ENCODE data around the gene MED13L. TPM values are rescaled to one million over a fixed set of nuclear protein-coding genes. Genes with fewer than 3 reads are reported as not detected.

MED13L gene
- total and polyA plus RNA-seq, 2 donors (not counting 3 experiments of a cell fraction or from before 2014, with no cell fraction given), result 27.4 to 93.6 TPM

- Histone ChIP-seq H3K9me3 (replicated peaks; ENCODE audit: control insufficient read depth, insufficient read depth, low read length) (no peaks in the 10 kb centered on the region), H3K9ac (replicated peaks; ENCODE audit: extremely low read depth, insufficient read depth, low read length) (no peak overlapping the region), H3K4me2 (ENCODE audit: insufficient read depth, low read length) (no peak overlapping the region), H3K4me1 (ENCODE audit: control insufficient read depth, extremely low read depth, insufficient read depth, low read length) (no peaks in the 10 kb centered on the region), H3K79me2 (ENCODE audit: control insufficient read depth, insufficient read depth, low read length) (peaks cover 74% of the 10 kb centered on the region), H3K27me3 (ENCODE audit: control insufficient read depth in 2 of 2, insufficient read depth in 2 of 2, low read length in 2 of 2) (no peaks in the 10 kb centered on the region), H4K20me1 (replicated peaks; ENCODE audit: control insufficient read depth, extremely low read depth, insufficient read depth, low read length) (peaks cover 29% of the 10 kb centered on the region), H2AFZ (ENCODE audit: low read depth, low read length) (no peak overlapping the region), H3K36me3 (ENCODE audit: control insufficient read depth in 2 of 2, extremely low read depth in 1 of 2, insufficient read depth in 2 of 2, low read length in 2 of 2) (no peaks in the 10 kb centered on the region), H3K4me3 (replicated peaks in 1 of 3; ENCODE audit: insufficient read depth in 1 of 3, low read depth in 1 of 3, low read length in 3 of 3) (no peak overlapping the region), H3K9me1 (replicated peaks; ENCODE audit: control insufficient read depth, extremely low read depth, insufficient read depth, low read length) (no peaks in the 10 kb centered on the region), H3K27ac (ENCODE audit: insufficient read depth, low read depth, low read length) (no peak overlapping the region)
- peak; percentile 31 for FAIRE-seq
- ChIA-PET POLR2A (no interaction called here), CTCF (interaction anchor here (1.0 to 2.0 kb wide), 4 partner anchors 10 to 187 kb away, joined by 3 to 6 read pairs (median 4); no protein-coding TSS in a partner anchor)
- no TSS peak for BruUV-seq (replicated peaks)
- intact Hi-C loops (cut with micrococcal nuclease), result no loop called here
- dilution Hi-C loops (cut with MboI; ENCODE audit: extremely low pct_ligation_motif_present, low sequenced_read_pairs), result no loop called here
- no peak for DNase-seq (ENCODE audit: low read depth, low spot score)
- TF ChIP-seq MYC (IDR thresholded peaks at IDR 0.05; ENCODE audit: low read depth, low read length) (no peak), FOS (IDR thresholded peaks at IDR 0.05; ENCODE audit: borderline replicate concordance, insufficient read depth, low read length) (no peak), POLR2AphosphoS5 (IDR thresholded peaks at IDR 0.05; ENCODE audit: insufficient read depth, low read depth, low read length) (no peak), EZH2 (IDR thresholded peaks at IDR 0.05; ENCODE audit: borderline replicate concordance, low read depth, low read length, severe bottlenecking) (no peak), JUN (IDR thresholded peaks at IDR 0.05; ENCODE audit: borderline replicate concordance, insufficient read depth, insufficient read length, low read depth) (no peak), MAX (IDR thresholded peaks at IDR 0.05; ENCODE audit: insufficient read depth, insufficient read length) (no peak), CTCF (IDR thresholded peaks at IDR 0.05; ENCODE audit: extremely low read depth in 1 of 2, insufficient read depth in 1 of 2, low read depth in 1 of 2, low read length in 2 of 2) (no peak), POLR2A (IDR thresholded peaks at IDR 0.05; ENCODE audit: low read depth, low read length) (no peak), GATA2 (IDR thresholded peaks at IDR 0.05; ENCODE audit: insufficient read depth, insufficient read length, low read depth, low read length) (no peak)
These were observed 74.6 kb downstream of the MED13L start for GRCh38 chr12:116202940-116203339.
